Kidney (tissue), 22 donors: Measurements from ENCODE around the gene PSPH. TPM values are rescaled to one million over a fixed set of nuclear protein-coding genes. Genes with fewer than 3 reads are reported as not detected.
"Not testable (repeated sequence)": the region's sequence is repeated elsewhere in the genome, so short reads cannot be mapped to it uniquely, and the experiment has no call there.

Experiments used
- DNase-seq, 5 donors: peaks; one replicate each; pipeline ENCODE4 v3.0.0-alpha.2; 2013 to 2020
- FAIRE-seq: peaks from 2 replicates; lab custom pipeline; 2012; peaks lifted over from hg19 to GRCh38; lab: Jason Lieb, UNC
- H3K27ac ChIP-seq, 2 donors: one replicate each; pipeline ENCODE4 v1.7.0; 2013; ENCODE audit warnings: low read depth in 2 of 2, low read length in 2 of 2, inconsistent platforms in 1 of 2
- H3K27me3 ChIP-seq: one replicate; pipeline ENCODE4 v1.7.1; 2013; ENCODE audit warnings: low read length, inconsistent platforms; ENCODE audit not compliant: control insufficient read depth, insufficient read depth
- H3K36me3 ChIP-seq, 3 donors: one replicate each; pipeline versions ENCODE4 v1.7.0 to v1.7.1; 2013; ENCODE audit warnings: low read length in 3 of 3, control low read depth in 1 of 3, inconsistent platforms in 1 of 3; ENCODE audit not compliant: insufficient read depth in 3 of 3, control insufficient read depth in 2 of 3
- H3K4me1 ChIP-seq, 3 donors: one replicate each; pipeline versions ENCODE4 v1.7.0 to v1.7.1; 2013; ENCODE audit warnings: low read length in 3 of 3, inconsistent platforms in 1 of 3, low read depth in 1 of 3; ENCODE audit not compliant: control insufficient read depth in 2 of 3, insufficient read depth in 2 of 3
- H3K4me3 ChIP-seq, 3 donors: one replicate each; pipeline versions ENCODE4 v1.7.0 to v1.8.1; 2013; ENCODE audit warnings: low read length in 3 of 3, control low read depth in 1 of 3, inconsistent platforms in 1 of 3
- H3K9ac ChIP-seq, 3 donors: one replicate each; pipeline versions ENCODE4 v1.7.0 to v1.7.1; 2013; ENCODE audit warnings: low read length in 3 of 3, control low read depth in 1 of 3, inconsistent platforms in 1 of 3
- H3K9me3 ChIP-seq, 3 donors: one replicate each; pipeline versions ENCODE4 v1.7.0 to v1.7.1; 2013; ENCODE audit warnings: low read length in 3 of 3, control low read depth in 1 of 3, inconsistent platforms in 1 of 3; ENCODE audit not compliant: control insufficient read depth in 2 of 3, insufficient read depth in 1 of 3
- CTCF ChIP-seq: IDR thresholded peaks from 3 replicates; pipeline ENCODE4 v1.5.1; 2012; ENCODE audit warnings: mild to moderate bottlenecking, moderate library complexity, borderline replicate concordance; ENCODE audit not compliant: insufficient read depth; ENCODE audit errors: extremely low read depth
- intact Hi-C: fragments of 100-400 bp; cut with DNase I; formaldehyde crosslinking; loops from one replicate; pipeline ENCODE4 v1.11.1; 2022
- long read RNA-seq, 10 donors: library from polyadenylated mRNA in 1 of 10; unstranded in 1 of 10; transcript quantifications; one replicate each; pipeline ENCODE4 v2.0.0 and lab custom pipeline, GENCODE V29; 2021 to 2026
- polyA plus RNA-seq: library from polyadenylated mRNA; stranded (reverse); fragments of 350-450 nt; fragmentation: Illumina TruSeq; extraction: RNeasy Lipid Tissue Mini Kit (QIAGEN cat#74804); gene quantifications from one replicate; pipeline ENCODE4 v1.2.3, GENCODE V29; 2014; ENCODE audit warnings: low read depth, low replicate concordance; ENCODE audit not compliant: insufficient read depth
- total RNA-seq: library from RNA; stranded (reverse); fragmentation: NEBNext Ultra II Directional; extraction: Animal tissue kit (Norgen Biotek cat#: 25700); gene quantifications from one replicate; pipeline ENCODE4 v1.2.1, GENCODE V29; 2021
- donor health status: control.
- donor health status: control.
- donor health status: control.
- donor health status: control.
- donor health status: control.
- donor health status: DM: yes; HTN: yes; CAD: no.
- donor health status: Normal renal cell carcinoma (clear cell type).

The PSPH gene
- total RNA-seq = 9.0 TPM
- 17.8 TPM for polyA plus RNA-seq
- long read RNA-seq, donor 1, partial matches to known transcripts = 355 of 403 reads
- long read RNA-seq, donor 1, other reads (novel, unspliced or antisense) = 47 of 403 reads
- long read RNA-seq, donor 2, partial matches to known transcripts = 283 of 325 reads
- long read RNA-seq, donor 2, other reads (novel, unspliced or antisense) = 42 of 325 reads
- long read RNA-seq, donor 3, partial matches to known transcripts = 0 of 1 reads
- long read RNA-seq, donor 3, other reads (novel, unspliced or antisense) = 0 of 1 reads
- long read RNA-seq, donor 4, partial matches to known transcripts = 210 of 302 reads
- long read RNA-seq, donor 4, other reads (novel, unspliced or antisense) = 91 of 302 reads
- long read RNA-seq, donor 5, partial matches to known transcripts = 0 of 1 reads
- long read RNA-seq, donor 5, other reads (novel, unspliced or antisense) = 0 of 1 reads
- long read RNA-seq, donor 6, partial matches to known transcripts = 26 of 56 reads
- long read RNA-seq, donor 6, other reads (novel, unspliced or antisense) = 30 of 56 reads
- long read RNA-seq, donor 7, partial matches to known transcripts = 1 of 5 reads
- long read RNA-seq, donor 7, other reads (novel, unspliced or antisense) = 3 of 5 reads
- long read RNA-seq, donor 8, partial matches to known transcripts = 256 of 256 reads
- long read RNA-seq, donor 8, other reads (novel, unspliced or antisense) = 0 of 256 reads
- long read RNA-seq, donor 9, partial matches to known transcripts = 0 of 7 reads
- long read RNA-seq, donor 9, other reads (novel, unspliced or antisense) = 6 of 7 reads
- long read RNA-seq, donor 10, partial matches to known transcripts = 321 of 399 reads
- long read RNA-seq, donor 10, other reads (novel, unspliced or antisense) = 78 of 399 reads

- intact Hi-C loops = no loop called here
- peak within 1 kb of the TSS; percentile 90 to 99 (median 92) for H3K4me3 ChIP-seq
- H3K27ac ChIP-seq = peak within 1 kb of the TSS; percentile 95 to 96
- TF ChIP-seq CTCF = no peak
- H3K9me3 ChIP-seq = no peaks in the 10 kb centered on the region
- FAIRE-seq (no peak), DNase-seq (peak; percentile 98 to 100 (median 99))
- peaks cover 0 to 18% (median 8%) of the 10 kb centered on the region in 3 donors for H3K4me1 ChIP-seq
- peak within 1 kb of the TSS; percentile 91 to 99 (median 97) for H3K9ac ChIP-seq
- H3K27me3 ChIP-seq = no peaks in the 10 kb centered on the region
- peaks cover 12 to 22% (median 15%) of the 10 kb centered on the region in 3 donors for H3K36me3 ChIP-seq
These were observed at the start of gene PSPH, which contains the start of gene CCT6A for GRCh38 chr7:56051339-56052191. Gene PSPH (minus strand): TSS chr7:56051444. CDS start chr7:56021212, 30,232 bp downstream. Gene CCT6A (plus strand): TSS chr7:56051765. CDS start chr7:56051849, 84 bp downstream.

- FAIRE-seq (no peak), DNase-seq (no peak)
- Histone ChIP-seq H3K4me1 (no peaks in the 10 kb centered on the region), H3K27ac (no peak overlapping the region), H3K36me3 (peaks cover 3 to 46% (median 20%) of the 10 kb centered on the region in 3 donors), H3K27me3 (no peaks in the 10 kb centered on the region), H3K9me3 (no peaks in the 10 kb centered on the region), H3K4me3 (no peak overlapping the region), H3K9ac (no peak overlapping the region)
- intact Hi-C loops = no loop called here
- no peak for TF ChIP-seq CTCF
These were observed 48.4 kb upstream of the PSPH start for GRCh38 chr7:56099653-56100052.

- DNase-seq = not testable (repeated sequence)
These were observed 47.2 kb upstream of the PSPH start for GRCh38 chr7:56098187-56099008.

More at GRCh38 chr7:56098187-56099008, 47.2 kb upstream of the PSPH start:
- H3K4me1 ChIP-seq, intact Hi-C loops, H3K9me3 ChIP-seq, H3K27ac ChIP-seq, H3K4me3 ChIP-seq, FAIRE-seq, H3K27me3 ChIP-seq, H3K9ac ChIP-seq: not testable (repeated sequence)
- peaks cover 3 to 36% (median 14%) of the 10 kb centered on the region in 3 donors for H3K36me3 ChIP-seq
